ENCODE measurements around the gene GABRE.

Gene GABRE

DNA sequence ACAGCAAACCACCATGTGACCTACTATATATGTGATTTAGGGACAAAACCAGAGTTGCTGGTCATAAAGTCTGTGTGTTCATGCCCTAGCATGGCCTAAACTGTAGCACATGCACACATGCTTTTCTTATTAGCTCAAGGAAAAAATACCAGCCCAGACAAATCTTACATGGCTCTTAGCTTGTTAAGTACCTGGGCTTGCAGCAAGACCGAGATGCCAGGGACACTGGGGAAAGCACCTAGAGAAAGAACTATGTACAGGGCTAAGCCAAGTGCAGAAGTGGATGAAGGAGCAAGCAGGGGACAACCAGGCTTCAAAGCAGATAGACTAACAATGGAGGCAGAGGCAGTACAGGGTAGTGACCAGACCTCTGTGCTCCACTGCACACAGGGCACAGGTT, 3.4 kb upstream of the GABRE start:
- TF ChIP-seq, protein P1, sequence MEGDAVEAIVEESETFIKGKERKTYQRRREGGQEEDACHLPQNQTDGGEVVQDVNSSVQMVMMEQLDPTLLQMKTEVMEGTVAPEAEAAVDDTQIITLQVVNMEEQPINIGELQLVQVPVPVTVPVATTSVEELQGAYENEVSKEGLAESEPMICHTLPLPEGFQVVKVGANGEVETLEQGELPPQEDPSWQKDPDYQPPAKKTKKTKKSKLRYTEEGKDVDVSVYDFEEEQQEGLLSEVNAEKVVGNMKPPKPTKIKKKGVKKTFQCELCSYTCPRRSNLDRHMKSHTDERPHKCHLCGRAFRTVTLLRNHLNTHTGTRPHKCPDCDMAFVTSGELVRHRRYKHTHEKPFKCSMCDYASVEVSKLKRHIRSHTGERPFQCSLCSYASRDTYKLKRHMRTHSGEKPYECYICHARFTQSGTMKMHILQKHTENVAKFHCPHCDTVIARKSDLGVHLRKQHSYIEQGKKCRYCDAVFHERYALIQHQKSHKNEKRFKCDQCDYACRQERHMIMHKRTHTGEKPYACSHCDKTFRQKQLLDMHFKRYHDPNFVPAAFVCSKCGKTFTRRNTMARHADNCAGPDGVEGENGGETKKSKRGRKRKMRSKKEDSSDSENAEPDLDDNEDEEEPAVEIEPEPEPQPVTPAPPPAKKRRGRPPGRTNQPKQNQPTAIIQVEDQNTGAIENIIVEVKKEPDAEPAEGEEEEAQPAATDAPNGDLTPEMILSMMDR (IDR thresholded peaks at IDR 0.05): no peak

GRCh38 chrX:151977009-151977408, 2.5 kb upstream of the GABRE start:
- TF ChIP-seq, protein P1 (IDR thresholded peaks at IDR 0.05): no peak

- TF ChIP-seq, protein P1 (IDR thresholded peaks at IDR 0.05): no peak
Measured at GRCh38 chrX:151975736-151976275, 1.3 kb upstream of the GABRE start.

DNA sequence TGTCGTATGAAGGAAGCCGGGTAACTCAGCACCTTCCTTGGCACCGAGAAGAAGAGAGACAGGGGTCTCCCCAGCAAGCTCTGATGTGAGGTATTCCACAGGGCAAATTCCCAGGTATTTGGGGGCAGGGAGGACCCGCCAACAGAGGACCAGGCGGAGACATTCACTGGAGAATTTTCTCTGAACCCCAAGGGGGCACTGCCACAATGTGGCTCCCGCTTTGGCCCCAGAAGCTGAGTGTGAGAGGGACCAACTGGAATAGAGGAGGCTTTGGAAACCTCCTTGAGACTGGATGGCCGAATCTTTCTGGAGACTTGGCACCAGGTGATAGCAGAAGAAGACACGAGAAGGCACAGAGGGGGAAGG, 735 bp upstream of the GABRE start:
- TF ChIP-seq, protein P1 (IDR thresholded peaks at IDR 0.05): no peak

DNA sequence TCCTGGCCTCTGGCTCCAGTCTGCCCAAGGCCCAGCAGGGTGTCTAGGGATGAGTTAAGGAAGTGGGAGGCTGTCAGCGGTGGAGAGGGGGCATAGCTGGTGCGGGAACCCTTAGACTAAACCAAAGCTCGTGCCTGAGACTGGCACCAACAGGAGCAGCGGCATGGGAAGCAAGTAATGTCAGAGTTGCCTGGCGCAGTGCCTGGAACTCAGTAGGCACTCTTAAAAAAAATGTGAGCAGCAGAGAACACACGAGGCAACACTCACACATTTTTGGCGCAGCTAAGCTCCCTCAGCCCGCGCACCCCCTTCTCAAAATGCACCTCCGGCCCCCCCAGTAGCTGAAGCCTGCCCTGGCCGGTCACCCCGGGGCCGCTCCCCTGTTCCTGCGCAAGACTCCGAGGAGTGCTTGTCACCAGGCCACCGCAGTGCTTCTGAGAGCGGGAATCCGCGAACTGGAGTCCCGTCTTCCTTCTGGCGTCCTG, 583 bp downstream of the GABRE start:
- TF ChIP-seq, protein P1 (IDR thresholded peaks at IDR 0.05): no peak

GRCh38 chrX:151973060-151973661, 1.3 kb downstream of the GABRE start:
- TF ChIP-seq, protein P1 (IDR thresholded peaks at IDR 0.05): no peak

- TF ChIP-seq, protein P1 (IDR thresholded peaks at IDR 0.05): no peak
Measured at GRCh38 chrX:151970661-151971060, 3.8 kb downstream of the GABRE start.

Data from LNCAP (cell line).